GM23248 (cell line): ENCODE results near the gene NOTCH1.

Experiments
- EZH2 ChIP-seq: fragments of 200-600 bp; sonication (generic); IDR thresholded peaks from 2 replicates; pipeline ENCODE4 v1.6.1; 2018; ENCODE audit warnings: antibody characterized with exemption, mild to moderate bottlenecking; ENCODE audit not compliant: insufficient read depth, poor library complexity, severe bottlenecking
- EZH2phosphoT487 ChIP-seq: fragments of 200-600 bp; sonication (generic); IDR thresholded peaks from 2 replicates; pipeline ENCODE4 v1.6.1; 2018; ENCODE audit warnings: antibody characterized with exemption, moderate library complexity, mild to moderate bottlenecking, low read depth; ENCODE audit not compliant: insufficient read depth

DNA sequence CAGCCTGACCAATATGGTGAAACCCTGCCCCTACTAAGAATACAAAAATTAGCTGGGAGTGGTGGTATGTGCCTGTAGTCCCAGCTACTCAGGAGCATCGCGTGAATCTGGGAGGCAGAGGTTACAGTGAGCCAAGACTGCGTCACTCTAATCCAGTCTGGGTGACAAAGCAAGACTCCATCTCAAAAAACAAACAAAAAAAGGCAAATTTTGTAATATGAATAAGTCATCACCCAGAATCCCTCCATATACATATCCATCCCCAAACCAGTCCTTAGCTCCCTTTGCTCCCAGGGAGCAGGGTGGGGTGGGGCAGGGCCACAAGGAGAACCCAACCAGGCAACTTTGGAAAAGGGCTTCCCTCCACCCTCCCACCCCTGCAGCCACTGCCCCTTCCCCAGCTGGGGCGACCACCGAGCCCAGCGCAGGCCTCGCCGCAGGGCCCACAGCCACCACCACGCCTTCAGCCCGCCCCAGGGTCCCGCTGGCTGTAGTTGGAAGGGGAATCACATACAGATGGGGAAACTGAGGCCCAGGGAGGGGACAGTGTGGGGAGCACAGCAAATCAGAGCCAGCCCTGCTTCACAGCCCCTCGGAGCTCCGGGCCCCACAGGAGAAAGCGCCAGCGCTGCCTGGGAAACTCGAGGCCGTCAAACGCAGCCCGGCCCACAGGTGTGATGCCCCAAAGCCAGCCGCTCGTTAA is 7.8 kb downstream of the NOTCH1 start:
- no peak for TF ChIP-seq EZH2
- TF ChIP-seq EZH2phosphoT487: no peak
